Activated B cell treated with CpG ODN at 0.5 μM for 24 hours (primary cell): ENCODE measurements around the gene CSNK2A2. TPM values are rescaled to one million over a fixed set of nuclear protein-coding genes. Genes with fewer than 3 reads are reported as not detected.

ENCODE experiments used
- ATAC-seq: fragments of 200-7000 bp; cut with Tn5 transposase; one replicate; pipeline ENCODE4 v1.10.0; 2021; ENCODE audit warnings: low read depth, mild to moderate bottlenecking, moderate library complexity
- CTCF ChIA-PET: fragments of 350-600 bp; sonication (Branson Sonifier 250); formaldehyde crosslinking; loops from one replicate; lab custom pipeline; 2021; ENCODE audit warnings: antibody characterized with exemption; lab: Charles Lee
- POLR2A ChIA-PET: fragments of 350-600 bp; sonication (Branson Sonifier 250); formaldehyde crosslinking; loops from one replicate; lab custom pipeline; 2021; ENCODE audit warnings: antibody characterized with exemption; lab: Charles Lee
- DNase-seq: peaks from one replicate; pipeline ENCODE4 v3.0.0; 2022
- H3K27ac Mint-ChIP-seq: one replicate; pipeline ENCODE4 v1.8.0; 2020; ENCODE audit warnings: mixed read lengths
- H3K27me3 Mint-ChIP-seq: one replicate; pipeline ENCODE4 v1.8.0; 2021; ENCODE audit warnings: mixed read lengths
- H3K36me3 Mint-ChIP-seq: one replicate; pipeline ENCODE4 v1.8.0; 2021; ENCODE audit warnings: low read depth, mixed read lengths
- H3K4me1 Mint-ChIP-seq: one replicate; pipeline ENCODE4 v1.8.0; 2021; ENCODE audit warnings: mixed read lengths
- H3K4me3 Mint-ChIP-seq: one replicate; pipeline ENCODE4 v1.8.0; 2020; ENCODE audit warnings: mild to moderate bottlenecking, mixed read lengths
- H3K9me3 Mint-ChIP-seq: one replicate; pipeline ENCODE4 v1.8.0; 2020; ENCODE audit warnings: mixed read lengths
- intact Hi-C: fragments of 100-400 bp; cut with micrococcal nuclease; formaldehyde crosslinking; loops from one replicate; pipeline ENCODE4 v1.15.1; 2024
- total RNA-seq: library from RNA; stranded (reverse); gene quantifications from 2 replicates; pipeline ENCODE4 v1.2.3, GENCODE V29; 2022
- TF ChIP-seq, protein P1 (sequence below): fragments of 200-600 bp; IDR thresholded peaks from one replicate; pipeline ENCODE4 v1.8.0; 2022; ENCODE audit warnings: antibody characterized with exemption, mild to moderate bottlenecking

Gene CSNK2A2
- total RNA-seq, 1 donor from 2014 or later, result 85.5 TPM

DNA sequence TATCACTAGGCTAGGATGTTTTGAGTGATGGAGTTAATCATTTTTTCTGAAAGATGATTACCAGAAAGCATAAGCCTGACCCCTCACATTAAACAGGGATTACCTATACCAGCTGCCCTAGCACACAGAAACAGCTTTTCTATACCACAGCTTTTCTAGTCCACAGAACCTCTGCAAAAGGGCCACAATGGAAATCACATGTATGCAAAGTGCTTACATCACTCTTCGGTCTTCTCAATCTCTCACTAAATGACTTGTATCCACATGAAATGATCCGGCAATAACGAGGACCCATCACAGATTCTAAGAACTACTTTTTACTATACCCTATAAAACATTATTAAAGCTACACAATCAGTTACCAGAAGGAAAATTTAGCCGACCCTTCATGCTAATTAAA, 2.6 kb downstream of the CSNK2A2 start:
- CTCF ChIA-PET, result interaction anchor here (3.1 kb wide), 1 partner anchor 54 kb away, joined by 8 read pairs; a partner anchor contains a TSS
- Mint-ChIP-seq H3K27me3 (no peaks in the 10 kb centered on the region), H3K36me3 (peaks cover 66% of the 10 kb centered on the region), H3K4me3 (no peak overlapping the region), H3K9me3 (no peaks in the 10 kb centered on the region), H3K4me1 (peaks cover 34% of the 10 kb centered on the region), H3K27ac (no peak overlapping the region)
- DNase-seq (no peak), ATAC-seq (no peak)
- POLR2A ChIA-PET, result interaction anchor here (1.6 kb wide), 1 partner anchor 55 kb away, joined by 6 read pairs; a partner anchor contains a TSS
- intact Hi-C loops, result loop anchor here (10.0 kb wide), 1 partner anchor 171 kb away; the partner anchor contains the start of gene MMP15
- TF ChIP-seq, protein P1, sequence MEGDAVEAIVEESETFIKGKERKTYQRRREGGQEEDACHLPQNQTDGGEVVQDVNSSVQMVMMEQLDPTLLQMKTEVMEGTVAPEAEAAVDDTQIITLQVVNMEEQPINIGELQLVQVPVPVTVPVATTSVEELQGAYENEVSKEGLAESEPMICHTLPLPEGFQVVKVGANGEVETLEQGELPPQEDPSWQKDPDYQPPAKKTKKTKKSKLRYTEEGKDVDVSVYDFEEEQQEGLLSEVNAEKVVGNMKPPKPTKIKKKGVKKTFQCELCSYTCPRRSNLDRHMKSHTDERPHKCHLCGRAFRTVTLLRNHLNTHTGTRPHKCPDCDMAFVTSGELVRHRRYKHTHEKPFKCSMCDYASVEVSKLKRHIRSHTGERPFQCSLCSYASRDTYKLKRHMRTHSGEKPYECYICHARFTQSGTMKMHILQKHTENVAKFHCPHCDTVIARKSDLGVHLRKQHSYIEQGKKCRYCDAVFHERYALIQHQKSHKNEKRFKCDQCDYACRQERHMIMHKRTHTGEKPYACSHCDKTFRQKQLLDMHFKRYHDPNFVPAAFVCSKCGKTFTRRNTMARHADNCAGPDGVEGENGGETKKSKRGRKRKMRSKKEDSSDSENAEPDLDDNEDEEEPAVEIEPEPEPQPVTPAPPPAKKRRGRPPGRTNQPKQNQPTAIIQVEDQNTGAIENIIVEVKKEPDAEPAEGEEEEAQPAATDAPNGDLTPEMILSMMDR, result no peak

DNA sequence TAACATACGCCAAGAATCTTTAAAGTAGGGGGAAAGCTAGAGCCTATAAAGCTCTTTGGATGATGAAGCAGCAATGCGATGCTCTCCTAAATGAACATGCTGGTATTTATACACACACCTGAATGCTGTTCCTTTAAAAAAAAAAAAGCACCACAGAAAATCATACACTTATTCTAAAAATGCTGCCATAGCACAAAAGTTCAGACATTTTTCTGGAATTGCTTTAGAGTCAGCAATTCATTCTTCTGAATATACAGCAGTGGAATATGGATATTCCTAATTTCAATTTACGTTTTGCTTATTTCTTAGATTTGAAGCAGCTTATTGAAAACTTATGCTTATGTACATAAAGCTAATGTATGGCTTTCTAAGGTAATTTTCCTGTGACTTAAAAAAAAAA, 3.1 kb downstream of the CSNK2A2 start:
- CTCF ChIA-PET, result interaction anchor here (3.1 kb wide), 1 partner anchor 55 kb away, joined by 8 read pairs; a partner anchor contains a TSS
- Mint-ChIP-seq H3K36me3 (peaks cover 71% of the 10 kb centered on the region), H3K4me1 (peaks cover 34% of the 10 kb centered on the region), H3K27me3 (no peaks in the 10 kb centered on the region), H3K4me3 (no peak overlapping the region), H3K9me3 (no peaks in the 10 kb centered on the region), H3K27ac (no peak overlapping the region)
- no peak for DNase-seq
- POLR2A ChIA-PET, result interaction anchor here (0.7 kb wide), 1 partner anchor 12 kb away, joined by 3 read pairs; no protein-coding TSS in a partner anchor
- ATAC-seq, result no peak
- TF ChIP-seq, protein P1, result no peak
- intact Hi-C loops, result loop anchor here (10.0 kb wide), 1 partner anchor 170 kb away; the partner anchor contains the start of gene MMP15

DNA sequence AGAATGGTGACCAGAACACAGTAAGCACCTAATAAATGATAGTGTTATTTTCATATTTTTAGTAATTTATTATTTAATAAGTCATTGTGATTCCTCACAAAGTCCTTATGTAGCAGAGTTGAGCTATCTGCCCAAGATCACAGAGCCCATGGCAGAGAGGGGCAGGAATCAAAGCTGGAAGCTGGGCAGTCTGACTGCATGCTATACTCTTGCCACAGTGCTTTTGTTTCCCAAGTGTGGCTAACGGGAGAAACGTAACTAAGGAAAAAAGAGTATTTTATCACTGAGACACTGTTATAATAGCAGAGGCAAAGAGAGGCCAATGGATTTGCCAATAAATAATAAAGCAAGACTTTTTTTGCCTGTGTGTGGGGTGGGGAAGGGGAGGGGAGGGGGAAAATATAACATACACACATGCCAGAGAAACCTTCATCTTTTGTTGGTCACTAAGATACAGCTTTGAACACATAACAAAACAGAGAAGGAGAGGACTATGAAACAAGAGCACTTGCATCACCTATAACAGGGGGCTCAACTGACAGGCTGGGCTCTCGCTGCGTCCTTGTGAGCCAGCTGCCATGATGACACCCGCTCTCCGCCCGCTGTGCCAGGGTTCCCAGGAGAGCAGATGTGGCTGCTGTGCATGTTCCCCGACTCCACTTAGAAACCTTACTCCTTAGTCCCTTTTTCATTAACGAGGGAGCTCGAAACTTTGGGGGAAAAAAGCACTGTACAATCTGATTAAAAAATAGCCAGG, 10.1 kb downstream of the CSNK2A2 start:
- Mint-ChIP-seq H3K9me3 (no peaks in the 10 kb centered on the region), H3K36me3 (peaks cover 89% of the 10 kb centered on the region), H3K4me3 (no peak overlapping the region), H3K27ac (no peak overlapping the region), H3K4me1 (peaks cover 2% of the 10 kb centered on the region), H3K27me3 (no peaks in the 10 kb centered on the region)
- DNase-seq (no peak), ATAC-seq (no peak)
- ChIA-PET CTCF (no interaction called here), POLR2A (no interaction called here)
- TF ChIP-seq, protein P1, result no peak
- intact Hi-C loops, result no loop called here

DNA sequence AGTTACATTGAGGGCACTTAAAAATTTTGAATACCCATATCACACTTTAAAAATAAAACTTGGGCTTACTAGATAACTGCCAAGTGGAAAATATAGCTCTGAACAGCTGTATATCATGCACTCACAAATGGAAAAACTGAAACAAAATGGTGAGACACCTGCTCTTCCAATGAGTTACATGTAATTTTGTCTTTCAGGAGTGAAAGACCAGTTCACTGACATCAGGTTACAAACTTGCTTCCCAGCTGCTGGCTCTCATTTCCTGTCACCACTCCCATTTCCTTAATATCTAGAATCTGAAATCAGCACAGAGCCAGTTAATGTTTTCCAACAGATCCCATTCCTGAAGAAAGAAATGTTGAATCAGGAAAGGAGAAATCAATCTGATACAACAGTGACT, 10.8 kb downstream of the CSNK2A2 start:
- Mint-ChIP-seq H3K4me3 (no peak overlapping the region), H3K4me1 (no peaks in the 10 kb centered on the region), H3K36me3 (peaks cover 87% of the 10 kb centered on the region), H3K27ac (no peak overlapping the region), H3K9me3 (no peaks in the 10 kb centered on the region), H3K27me3 (no peaks in the 10 kb centered on the region)
- ChIA-PET CTCF (no interaction called here), POLR2A (no interaction called here)
- intact Hi-C loops, result no loop called here
- ATAC-seq, result no peak
- TF ChIP-seq, protein P1, result no peak
- DNase-seq, result no peak

DNA sequence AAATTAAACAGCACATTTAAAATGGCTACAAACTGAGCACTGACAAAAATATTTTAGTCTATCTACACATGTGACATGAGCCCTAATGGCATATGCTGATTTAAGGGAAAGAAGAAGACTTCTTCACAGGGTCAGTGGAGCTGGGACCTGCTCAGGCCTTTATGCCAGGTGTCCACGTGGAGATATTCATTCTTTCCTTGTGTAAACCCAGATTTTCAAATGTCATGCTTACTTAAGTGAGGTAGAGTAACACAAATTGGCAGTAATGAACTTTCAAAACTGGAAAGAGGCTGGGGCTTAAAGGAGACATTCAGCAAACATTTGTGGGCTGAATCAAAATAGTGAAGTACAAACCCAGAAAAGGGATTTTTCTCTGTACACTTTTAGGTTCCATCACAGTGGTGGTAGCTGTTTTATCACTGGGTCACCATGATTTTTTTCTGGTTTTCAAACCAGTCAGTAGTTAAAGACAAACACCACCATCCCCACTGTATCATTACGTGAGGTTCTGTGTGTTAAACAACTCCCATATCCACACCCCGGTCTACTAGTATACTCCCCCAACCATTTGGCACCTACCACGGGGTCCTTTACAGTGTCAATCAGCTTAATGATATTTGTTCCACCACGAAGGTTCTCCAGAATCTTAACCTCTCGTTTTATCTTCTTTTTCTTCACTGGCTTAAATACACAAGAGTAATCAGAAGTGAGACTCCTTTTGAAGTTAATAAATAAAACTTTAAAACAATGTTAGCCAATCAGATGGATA, 11.5 kb downstream of the CSNK2A2 start:
- H3K9me3 Mint-ChIP-seq, result no peaks in the 10 kb centered on the region
- POLR2A ChIA-PET, result no interaction called here
- no peak for DNase-seq
- CTCF ChIA-PET, result no interaction called here
- H3K4me3 Mint-ChIP-seq, result no peak overlapping the region
- ATAC-seq, result no peak
- TF ChIP-seq, protein P1, result no peak
- no peak overlapping the region for H3K27ac Mint-ChIP-seq
- no peaks in the 10 kb centered on the region for H3K4me1 Mint-ChIP-seq
- intact Hi-C loops, result no loop called here
- H3K36me3 Mint-ChIP-seq, result peaks cover 87% of the 10 kb centered on the region
- H3K27me3 Mint-ChIP-seq, result no peaks in the 10 kb centered on the region
